Loucy (cell line): ENCODE results near the gene AHRR.

Experiments used
- H2AFZ ChIP-seq: fragments of 200-600 bp; sonication (generic); 2 replicates; pipeline ENCODE4 v1.6.0; 2016; ENCODE audit warnings: antibody characterized with exemption, mild to moderate bottlenecking, low read length, moderate library complexity
- H3F3A ChIP-seq: fragments of 200-600 bp; 2 replicates; pipeline ENCODE4 v1.6.0; 2016; ENCODE audit warnings: antibody characterized with exemption, low read depth, mild to moderate bottlenecking
- H3K27me3 ChIP-seq: fragments of 200-600 bp; sonication (generic); 2 replicates; pipeline ENCODE4 v1.6.1; 2014; ENCODE audit warnings: low read length, mild to moderate bottlenecking; ENCODE audit not compliant: insufficient read depth, poor library complexity, severe bottlenecking
- H3K36me3 ChIP-seq: fragments of 200-600 bp; sonication (generic); 2 replicates; pipeline ENCODE4 v1.6.1; 2016; ENCODE audit warnings: low read length; ENCODE audit not compliant: insufficient read depth
- H3K4me1 ChIP-seq: fragments of 200-600 bp; sonication (generic); 2 replicates; pipeline ENCODE4 v1.5.1; 2014; ENCODE audit warnings: low read length, mild to moderate bottlenecking; ENCODE audit not compliant: insufficient read depth, poor library complexity, severe bottlenecking
- H3K4me2 ChIP-seq: fragments of 200-600 bp; sonication (generic); 2 replicates; pipeline ENCODE4 v1.6.0; 2014; ENCODE audit warnings: antibody characterized with exemption, low read length, low read depth, mild to moderate bottlenecking; ENCODE audit not compliant: poor library complexity, severe bottlenecking
- H3K4me3 ChIP-seq: fragments of 200-600 bp; sonication (generic); 2 replicates; pipeline ENCODE4 v1.5.1; 2014; ENCODE audit warnings: low read length, mild to moderate bottlenecking, mixed read lengths; ENCODE audit not compliant: poor library complexity, severe bottlenecking
- H3K79me2 ChIP-seq: fragments of 200-600 bp; sonication (generic); 2 replicates; pipeline ENCODE4 v1.6.1; 2014; ENCODE audit warnings: low read length; ENCODE audit not compliant: insufficient read depth
- H3K9ac ChIP-seq: fragments of 200-600 bp; sonication (generic); 2 replicates; pipeline ENCODE4 v1.6.0; 2014; ENCODE audit warnings: mild to moderate bottlenecking, low read depth, low read length, moderate library complexity; ENCODE audit not compliant: poor library complexity, severe bottlenecking
- H3K9me2 ChIP-seq: fragments of 200-600 bp; sonication (generic); replicated peaks from 2 replicates; pipeline ENCODE4 v1.6.1; 2016; ENCODE audit warnings: low read depth, low read length, mixed read lengths
- H3K9me3 ChIP-seq: fragments of 200-600 bp; sonication (generic); 2 replicates; pipeline ENCODE4 v1.6.1; 2014; ENCODE audit warnings: mild to moderate bottlenecking, antibody characterized with exemption, low read length, low read depth; ENCODE audit not compliant: insufficient read depth
- H4K20me1 ChIP-seq: fragments of 200-600 bp; sonication (generic); 2 replicates; pipeline ENCODE4 v1.6.0; 2014; ENCODE audit warnings: antibody characterized with exemption, low read length, mild to moderate bottlenecking; ENCODE audit not compliant: insufficient read depth, poor library complexity, severe bottlenecking
- EZH2phosphoT487 ChIP-seq: fragments of 200-600 bp; IDR thresholded peaks from 2 replicates; pipeline ENCODE4 v1.6.1; 2018; ENCODE audit warnings: antibody characterized with exemption, mild to moderate bottlenecking, moderate library complexity, borderline replicate concordance
- TF ChIP-seq, protein P1 (sequence below): fragments of 200-600 bp; sonication (generic); conservative IDR thresholded peaks from 2 replicates; pipeline ENCODE4 v1.5.1; 2014; ENCODE audit warnings: mild to moderate bottlenecking, antibody characterized with exemption, low read length

AHRR gene

DNA sequence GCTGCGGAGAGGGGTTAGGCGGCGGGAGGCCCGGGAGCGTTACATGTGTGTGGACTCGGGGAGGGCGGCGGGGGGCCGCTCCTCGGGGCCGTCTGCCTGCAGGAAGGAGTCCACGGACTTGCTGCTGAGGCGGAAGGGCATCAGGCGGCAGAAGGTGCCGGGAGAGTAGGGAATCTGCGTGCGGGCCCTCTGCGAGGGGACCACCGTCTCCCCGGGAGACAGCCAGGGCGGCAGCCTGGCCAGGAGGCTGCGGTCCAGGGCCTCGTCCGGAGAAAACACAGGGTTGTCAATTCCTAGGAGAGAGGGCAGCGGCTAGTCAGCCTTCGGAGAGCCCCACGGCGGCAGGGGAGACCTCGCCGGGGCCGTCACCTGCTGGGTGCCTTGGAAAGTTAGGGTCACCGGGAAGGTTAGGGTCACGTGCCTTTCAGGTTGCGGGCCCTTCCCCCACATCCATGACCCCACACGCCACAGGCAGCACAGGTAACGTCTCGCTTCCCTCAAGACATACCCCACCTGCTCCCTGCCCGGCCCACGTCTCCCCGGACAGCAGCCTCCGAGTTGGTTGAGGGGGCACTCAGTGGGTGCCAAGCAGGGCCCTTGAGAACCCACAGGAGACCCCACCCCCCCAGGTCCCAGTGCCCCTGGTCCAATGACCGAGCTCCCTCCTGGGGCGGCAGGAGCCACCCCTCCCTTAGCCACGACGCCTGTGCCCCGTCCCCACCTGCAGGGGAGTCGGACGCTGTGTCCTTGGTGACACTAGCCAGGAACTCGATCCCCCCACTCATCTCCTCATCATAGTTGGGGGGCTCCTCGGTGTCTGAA is 153.5 kb downstream of the AHRR start:
- no peak overlapping the region for H2AFZ ChIP-seq
- H3K4me2 ChIP-seq = no peak overlapping the region
- peaks cover 13% of the 10 kb centered on the region for H4K20me1 ChIP-seq
- H3K27me3 ChIP-seq = peaks cover 6% of the 10 kb centered on the region
- no peaks in the 10 kb centered on the region for H3K36me3 ChIP-seq
- H3K79me2 ChIP-seq = peaks cover 33% of the 10 kb centered on the region
- TF ChIP-seq EZH2phosphoT487 = no peak
- no peaks in the 10 kb centered on the region for H3K9me2 ChIP-seq
- no peaks in the 10 kb centered on the region for H3K9me3 ChIP-seq
- H3F3A ChIP-seq = no peaks in the 10 kb centered on the region
- H3K9ac ChIP-seq = no peak overlapping the region
- H3K4me1 ChIP-seq = peaks cover 20% of the 10 kb centered on the region
- H3K4me3 ChIP-seq = no peak overlapping the region

DNA sequence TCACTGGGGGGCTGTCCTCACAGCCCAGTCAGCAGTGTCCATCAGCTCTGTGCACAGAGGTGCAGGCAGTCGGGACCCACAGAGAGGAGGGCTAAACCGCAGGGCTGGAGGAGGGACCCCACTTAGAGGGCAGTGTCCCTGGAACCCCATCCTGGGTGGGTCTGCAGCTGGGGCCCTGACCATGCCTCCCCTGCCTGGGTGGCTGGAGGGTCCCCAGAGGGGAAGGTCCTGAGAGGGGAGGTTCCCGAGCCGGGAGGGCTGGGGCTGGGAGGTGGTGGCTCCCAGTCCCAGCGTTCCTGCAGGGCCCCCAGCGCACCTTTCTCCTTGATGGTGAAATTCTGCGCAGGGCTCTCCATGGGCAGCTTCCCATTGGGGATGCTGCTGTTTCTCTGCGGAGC is 154.2 kb downstream of the AHRR start:
- Histone ChIP-seq H3K36me3 (no peaks in the 10 kb centered on the region), H3K4me1 (peaks cover 17% of the 10 kb centered on the region), H3K4me2 (no peak overlapping the region), H3K9me3 (no peaks in the 10 kb centered on the region), H3F3A (no peaks in the 10 kb centered on the region), H4K20me1 (peaks cover 13% of the 10 kb centered on the region), H3K27me3 (peaks cover 6% of the 10 kb centered on the region), H3K9ac (no peak overlapping the region), H3K9me2 (no peaks in the 10 kb centered on the region), H3K79me2 (peaks cover 28% of the 10 kb centered on the region), H2AFZ (no peak overlapping the region), H3K4me3 (no peak overlapping the region)
- no peak for TF ChIP-seq EZH2phosphoT487
- TF ChIP-seq, protein P1, sequence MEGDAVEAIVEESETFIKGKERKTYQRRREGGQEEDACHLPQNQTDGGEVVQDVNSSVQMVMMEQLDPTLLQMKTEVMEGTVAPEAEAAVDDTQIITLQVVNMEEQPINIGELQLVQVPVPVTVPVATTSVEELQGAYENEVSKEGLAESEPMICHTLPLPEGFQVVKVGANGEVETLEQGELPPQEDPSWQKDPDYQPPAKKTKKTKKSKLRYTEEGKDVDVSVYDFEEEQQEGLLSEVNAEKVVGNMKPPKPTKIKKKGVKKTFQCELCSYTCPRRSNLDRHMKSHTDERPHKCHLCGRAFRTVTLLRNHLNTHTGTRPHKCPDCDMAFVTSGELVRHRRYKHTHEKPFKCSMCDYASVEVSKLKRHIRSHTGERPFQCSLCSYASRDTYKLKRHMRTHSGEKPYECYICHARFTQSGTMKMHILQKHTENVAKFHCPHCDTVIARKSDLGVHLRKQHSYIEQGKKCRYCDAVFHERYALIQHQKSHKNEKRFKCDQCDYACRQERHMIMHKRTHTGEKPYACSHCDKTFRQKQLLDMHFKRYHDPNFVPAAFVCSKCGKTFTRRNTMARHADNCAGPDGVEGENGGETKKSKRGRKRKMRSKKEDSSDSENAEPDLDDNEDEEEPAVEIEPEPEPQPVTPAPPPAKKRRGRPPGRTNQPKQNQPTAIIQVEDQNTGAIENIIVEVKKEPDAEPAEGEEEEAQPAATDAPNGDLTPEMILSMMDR = no peak

DNA sequence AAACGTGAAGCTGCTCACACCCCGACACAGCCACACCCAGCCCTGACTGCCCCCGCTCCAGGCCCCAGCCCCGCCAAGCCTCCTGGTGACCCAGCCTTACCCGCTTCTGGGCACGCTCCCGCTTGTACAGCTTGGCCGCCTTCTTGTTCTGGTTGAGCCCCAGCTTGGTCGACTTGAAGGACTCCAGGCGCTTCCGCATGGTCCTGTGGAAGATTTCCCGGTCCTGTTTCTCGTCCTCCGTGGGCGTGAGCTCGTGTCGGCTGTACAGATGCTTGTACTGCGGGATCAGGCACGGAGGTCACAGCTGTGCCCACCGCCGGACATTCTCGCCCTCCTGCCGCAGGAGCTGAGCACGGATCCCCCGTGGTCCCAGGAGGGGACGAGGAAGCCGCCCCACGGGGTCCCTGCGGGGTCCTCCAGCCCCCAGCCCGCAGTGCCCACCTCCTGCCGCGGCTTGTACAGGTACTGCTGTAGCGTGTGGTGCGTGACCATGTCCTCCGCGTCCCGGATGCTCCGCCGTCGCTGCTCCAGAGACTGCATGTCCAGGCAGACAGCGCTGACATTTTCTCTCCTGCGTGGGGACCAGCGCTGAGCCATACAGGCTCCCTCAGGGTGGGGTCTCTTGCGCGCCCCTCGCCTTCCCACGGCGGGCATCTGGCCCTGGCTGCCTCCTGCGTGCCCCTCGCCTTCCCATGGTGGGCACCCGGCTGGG is 154.7 kb downstream of the AHRR start:
- H3F3A ChIP-seq = no peaks in the 10 kb centered on the region

More for the DNA sequence above, 154.7 kb downstream of the AHRR start:
- Histone ChIP-seq H3K4me3 (no peak overlapping the region), H3K9me3 (no peaks in the 10 kb centered on the region), H3K27me3 (peaks cover 6% of the 10 kb centered on the region), H3K4me2 (no peak overlapping the region), H3K9me2 (no peaks in the 10 kb centered on the region), H3K79me2 (peaks cover 23% of the 10 kb centered on the region), H3K36me3 (no peaks in the 10 kb centered on the region), H4K20me1 (peaks cover 13% of the 10 kb centered on the region), H3K4me1 (peaks cover 14% of the 10 kb centered on the region), H3K9ac (no peak overlapping the region), H2AFZ (no peak overlapping the region)
- TF ChIP-seq, protein P1 = no peak
- no peak for TF ChIP-seq EZH2phosphoT487
